ENCODE measurements around the gene SCG3.

SCG3 gene

GRCh38 chr15:51726302-51727073 lies 45.2 kb downstream of the SCG3 start:
- peak; percentile 86 for FAIRE-seq
- peak; percentile 67 for DNase-seq (ENCODE audit: insufficient read length, low spot score)
- TF ChIP-seq POLR2A (IDR thresholded peaks at IDR 0.05; ENCODE audit: low read depth, low read length), result no peak

GRCh38 chr15:51727141-51727897 lies 46.0 kb downstream of the SCG3 start:
- DNase-seq (ENCODE audit: insufficient read length, low spot score), result no peak
- no peak for TF ChIP-seq POLR2A (IDR thresholded peaks at IDR 0.05; ENCODE audit: low read depth, low read length)
- no peak for FAIRE-seq

GRCh38 chr15:51731549-51732267 lies 50.4 kb downstream of the SCG3 start:
- no peak for DNase-seq (ENCODE audit: insufficient read length, low spot score)
- no peak for TF ChIP-seq POLR2A (IDR thresholded peaks at IDR 0.05; ENCODE audit: low read depth, low read length)
- no peak for FAIRE-seq

- DNase-seq (ENCODE audit: insufficient read length, low spot score) (no peak), FAIRE-seq (no peak)
- TF ChIP-seq POLR2A (IDR thresholded peaks at IDR 0.05; ENCODE audit: low read depth, low read length), result no peak
Measured at GRCh38 chr15:51732646-51733045, 51.3 kb downstream of the SCG3 start.

- FAIRE-seq, result no peak
- TF ChIP-seq POLR2A (IDR thresholded peaks at IDR 0.05; ENCODE audit: low read depth, low read length), result no peak
- DNase-seq (ENCODE audit: insufficient read length, low spot score), result no peak
Measured at GRCh38 chr15:51735228-51736010, 54.1 kb downstream of the SCG3 start.

DNA sequence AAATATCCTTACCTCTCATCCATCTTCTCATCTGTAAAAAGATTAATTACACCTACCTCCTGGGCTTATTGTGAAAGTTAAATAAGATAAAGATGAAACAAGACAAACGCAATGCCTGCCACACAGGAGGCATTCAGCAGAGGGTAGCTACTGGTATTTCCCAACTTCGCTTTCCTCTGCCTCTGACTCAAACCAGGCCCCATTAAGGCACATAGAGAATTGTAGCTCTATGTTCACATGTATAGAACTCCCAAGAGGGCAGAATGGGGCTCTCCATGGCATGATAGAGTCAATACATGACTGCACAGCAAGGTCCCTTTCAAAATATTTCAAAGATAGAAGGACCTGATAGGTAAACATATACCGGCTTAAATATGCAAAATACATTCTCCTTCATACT lies 54.8 kb downstream of the SCG3 start:
- FAIRE-seq (no peak), DNase-seq (ENCODE audit: insufficient read length, low spot score) (no peak)
- no peak for TF ChIP-seq POLR2A (IDR thresholded peaks at IDR 0.05; ENCODE audit: low read depth, low read length)

GRCh38 chr15:51736751-51737521 lies 55.6 kb downstream of the SCG3 start:
- no peak for DNase-seq (ENCODE audit: insufficient read length, low spot score)
- FAIRE-seq, result no peak
- TF ChIP-seq POLR2A (IDR thresholded peaks at IDR 0.05; ENCODE audit: low read depth, low read length), result no peak

DNA sequence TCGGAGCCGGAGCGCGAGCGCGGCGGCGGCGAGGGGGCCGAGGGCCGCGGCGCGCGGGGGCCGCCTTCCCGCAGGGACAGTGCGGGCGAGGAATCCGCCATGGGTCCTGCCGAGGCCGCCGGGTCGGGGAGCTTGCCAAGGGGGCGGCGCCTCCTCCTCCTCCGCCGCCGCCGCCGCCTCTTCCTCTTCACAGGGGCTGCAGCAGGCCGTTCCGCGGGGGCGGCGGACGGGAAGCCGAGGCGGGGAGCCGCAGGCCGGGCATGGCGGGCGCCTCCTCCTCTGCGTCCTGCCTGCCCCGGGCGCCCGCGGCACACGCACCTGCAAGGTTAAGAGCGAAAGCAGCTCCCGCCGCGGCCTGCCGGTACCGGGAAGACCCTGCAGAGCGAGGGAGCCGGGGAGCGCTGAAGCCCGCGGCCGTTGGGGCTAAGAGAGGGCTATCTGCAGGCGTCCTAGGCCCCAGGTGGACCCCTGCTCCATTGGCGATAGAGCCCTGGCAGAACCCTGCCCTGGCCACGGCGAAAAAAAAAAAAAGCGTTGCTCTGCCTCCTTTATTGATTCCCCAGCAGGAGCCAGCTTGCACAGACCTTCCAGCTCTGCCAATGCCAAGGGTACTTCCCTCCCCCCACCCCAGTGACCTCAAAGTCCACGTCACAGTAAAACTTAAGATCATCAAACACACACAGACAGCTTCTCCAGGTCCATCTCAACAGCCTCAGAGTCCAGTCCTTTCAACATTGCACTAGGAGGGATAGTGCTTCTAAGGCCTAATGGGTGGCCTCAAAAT lies 56.4 kb downstream of the SCG3 start, which contains the start of gene LYSMD2:
LYSMD2 (minus strand) TSS at position 134 of the 784 bp plus-strand sequence; CDS start at position 101, 33 bp downstream.
- no peak for FAIRE-seq
- peak; percentile 42 for DNase-seq (ENCODE audit: insufficient read length, low spot score)
- TF ChIP-seq POLR2A (IDR thresholded peaks at IDR 0.05; ENCODE audit: low read depth, low read length), result 0 out of 2 replicates have a peak, but pooled peaks have one; percentile 33

DNA sequence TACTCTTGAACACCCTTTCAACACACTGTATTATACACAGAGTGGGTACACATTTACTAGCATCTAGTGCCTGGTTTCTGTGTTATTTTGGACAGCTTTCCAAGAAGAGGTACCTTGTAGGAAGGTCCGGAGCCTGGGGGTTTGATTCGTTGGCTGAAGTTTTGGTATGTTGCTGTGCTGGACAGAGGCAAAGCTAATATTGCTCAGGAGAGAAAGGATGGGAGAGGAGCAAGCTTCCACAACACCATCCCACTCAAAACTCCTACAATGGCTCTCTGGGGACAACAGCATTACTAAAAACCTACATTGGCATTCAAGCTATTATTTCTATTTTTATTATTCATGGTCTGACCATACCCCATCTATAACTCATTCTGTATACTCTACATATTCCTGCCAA lies 57.2 kb downstream of the SCG3 start:
- FAIRE-seq (no peak), DNase-seq (ENCODE audit: insufficient read length, low spot score) (no peak)
- no peak for TF ChIP-seq POLR2A (IDR thresholded peaks at IDR 0.05; ENCODE audit: low read depth, low read length)

DNA sequence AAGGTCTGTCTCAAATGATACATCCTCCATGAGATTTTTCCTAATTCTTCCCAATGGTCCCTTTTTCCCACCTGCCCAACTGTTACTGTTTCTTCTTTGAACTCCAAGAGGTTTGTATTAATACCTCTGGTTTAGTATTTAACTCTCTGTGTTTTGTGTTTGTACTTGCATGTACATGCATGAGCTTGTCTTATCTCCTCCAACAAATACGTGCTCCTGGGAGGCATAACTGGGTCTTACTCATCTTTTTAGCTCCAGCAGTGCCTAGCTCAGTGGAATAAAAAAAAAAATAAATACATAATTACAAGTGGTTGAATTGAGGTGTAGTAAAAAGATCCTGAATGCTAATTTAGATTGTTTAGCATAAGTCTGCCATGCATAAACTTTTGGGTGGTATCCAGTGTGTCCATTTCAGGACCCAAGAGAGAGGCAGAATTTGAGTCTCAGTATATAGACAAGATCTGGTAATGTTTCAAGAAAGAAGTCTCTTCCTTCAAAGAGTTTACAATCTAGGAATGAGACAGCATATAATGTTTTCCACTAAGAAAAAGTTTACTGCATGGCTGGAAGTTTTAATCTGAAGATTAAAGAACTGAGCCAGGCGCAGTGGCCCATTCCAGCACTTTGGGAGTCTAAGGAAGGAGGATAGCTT lies 57.9 kb downstream of the SCG3 start:
- FAIRE-seq (no peak), DNase-seq (ENCODE audit: insufficient read length, low spot score) (no peak)
- no peak for TF ChIP-seq POLR2A (IDR thresholded peaks at IDR 0.05; ENCODE audit: low read depth, low read length)

GRCh38 chr15:51749307-51749706 lies 68.0 kb downstream of the SCG3 start:
- FAIRE-seq, result no peak
- no peak for TF ChIP-seq POLR2A (IDR thresholded peaks at IDR 0.05; ENCODE audit: low read depth, low read length)
- DNase-seq (ENCODE audit: insufficient read length, low spot score), result no peak

DNA sequence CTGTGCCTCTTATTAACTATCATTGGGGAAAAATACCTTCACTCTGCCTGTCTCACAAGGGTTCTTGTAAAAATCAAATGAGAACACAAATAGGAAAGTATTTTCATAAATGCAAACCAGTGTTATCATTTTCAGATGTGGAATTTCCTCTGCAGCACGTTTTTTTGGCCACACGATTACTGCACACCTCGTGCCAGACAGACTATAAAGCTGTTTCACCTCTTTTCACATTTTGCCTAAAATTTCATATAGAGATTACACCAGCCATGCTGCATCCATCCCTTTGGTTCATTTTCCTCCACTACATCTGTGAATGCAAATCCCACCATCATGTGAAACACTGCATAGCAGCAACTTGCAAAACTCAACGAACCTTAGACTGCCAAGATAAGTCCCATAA lies 68.9 kb downstream of the SCG3 start:
- no peak for TF ChIP-seq POLR2A (IDR thresholded peaks at IDR 0.05; ENCODE audit: low read depth, low read length)
- DNase-seq (ENCODE audit: insufficient read length, low spot score) (no peak), FAIRE-seq (no peak)
